Sigmoid colon (tissue), 7 donors: ENCODE measurements around the gene TRANK1. TPM values are rescaled to one million over a fixed set of nuclear protein-coding genes. Genes with fewer than 3 reads are reported as not detected.

Source experiments
- DNase-seq: peaks from one replicate; pipeline ENCODE4 v3.0.0-alpha.2; 2019
- H3K27ac ChIP-seq, 4 donors: fragments of 200-600 bp; sonication (generic); one replicate each; pipeline ENCODE4 v1.5.1; 2016 to 2019; ENCODE audit warnings: mild to moderate bottlenecking in 1 of 4
- H3K27me3 ChIP-seq, 3 donors: fragments of 200-600 bp; sonication (generic); one replicate each; pipeline ENCODE4 v1.5.1; 2019; ENCODE audit warnings: mild to moderate bottlenecking in 1 of 3
- H3K36me3 ChIP-seq, 4 donors: fragments of 200-600 bp; sonication (generic); one replicate each; pipeline ENCODE4 v1.5.1; 2016 to 2019
- H3K4me1 ChIP-seq, 4 donors: fragments of 200-600 bp; sonication (generic); one replicate each; pipeline ENCODE4 v1.5.1; 2017 to 2019
- H3K4me3 ChIP-seq, 4 donors: fragments of 200-600 bp; sonication (generic); one replicate each; pipeline ENCODE4 v1.5.1; 2017 to 2019; ENCODE audit warnings: mild to moderate bottlenecking in 2 of 4, moderate library complexity in 1 of 4
- H3K9me3 ChIP-seq, 4 donors: fragments of 200-600 bp in 3 of 4; sonication (generic) in 3 of 4; one replicate each; pipeline versions ENCODE4 v1.5.1 to v1.6.1; 2013 to 2019
- EP300 ChIP-seq, 4 donors: sonication (generic); formaldehyde crosslinking; IDR thresholded peaks; one replicate each; pipeline ENCODE4 v1.6.1; 2017; ENCODE audit warnings: antibody characterized with exemption in 4 of 4
- POLR2A ChIP-seq, 2 donors: fragments of 450-650 bp; IDR thresholded peaks; one replicate each; pipeline ENCODE4 v1.6.1; 2016; ENCODE audit warnings: antibody characterized with exemption in 2 of 2, mild to moderate bottlenecking in 2 of 2, moderate library complexity in 2 of 2
- POLR2AphosphoS5 ChIP-seq, 4 donors: sonication (generic); formaldehyde crosslinking; IDR thresholded peaks; one replicate each; pipeline ENCODE4 v1.6.1; 2017; ENCODE audit warnings: antibody characterized with exemption in 4 of 4
- WGBS, 2 donors: extraction: QIAGEN DNeasy Blood & Tissue Kit; methylation state at CpG; one replicate each; pipeline ENCODE4 v1.1.7; 2013; 5-methylcytosine and 5-hydroxymethylcytosine counted together
- intact Hi-C: fragments of 100-400 bp; cut with DNase I; formaldehyde crosslinking; loops from one replicate; pipeline ENCODE4 v1.15.1; 2023
- polyA plus RNA-seq, 3 donors: library from polyadenylated mRNA; stranded (reverse); fragments of 200-250 nt; gene quantifications; one replicate each; pipeline ENCODE4 v1.2.3, GENCODE V29; 2013
- total RNA-seq, 4 donors: library from RNA; depleted of rRNA; stranded (reverse); fragments of >200 nt; gene quantifications; one replicate each; pipeline ENCODE4 v1.1.0, GENCODE V29; 2016
- TF ChIP-seq, protein P1 (sequence below), 4 experiments: fragments of 450-650 bp in 3 of 4; fragments of 200-600 bp in 1 of 4; IDR thresholded peaks; one replicate each; pipeline ENCODE4 v1.5.1; 2016 to 2019; ENCODE audit warnings: antibody characterized with exemption in 4 of 4, mild to moderate bottlenecking in 3 of 4, moderate library complexity in 2 of 4
- donor health status: healthy with polysubstance abuse.
- donor health status: Bipolar disorder and iron deficiency.
- donor health status: healthy.

Gene TRANK1
- total and polyA plus RNA-seq, 7 donors = 8.6 to 36.4 (median 21.7) TPM

DNA sequence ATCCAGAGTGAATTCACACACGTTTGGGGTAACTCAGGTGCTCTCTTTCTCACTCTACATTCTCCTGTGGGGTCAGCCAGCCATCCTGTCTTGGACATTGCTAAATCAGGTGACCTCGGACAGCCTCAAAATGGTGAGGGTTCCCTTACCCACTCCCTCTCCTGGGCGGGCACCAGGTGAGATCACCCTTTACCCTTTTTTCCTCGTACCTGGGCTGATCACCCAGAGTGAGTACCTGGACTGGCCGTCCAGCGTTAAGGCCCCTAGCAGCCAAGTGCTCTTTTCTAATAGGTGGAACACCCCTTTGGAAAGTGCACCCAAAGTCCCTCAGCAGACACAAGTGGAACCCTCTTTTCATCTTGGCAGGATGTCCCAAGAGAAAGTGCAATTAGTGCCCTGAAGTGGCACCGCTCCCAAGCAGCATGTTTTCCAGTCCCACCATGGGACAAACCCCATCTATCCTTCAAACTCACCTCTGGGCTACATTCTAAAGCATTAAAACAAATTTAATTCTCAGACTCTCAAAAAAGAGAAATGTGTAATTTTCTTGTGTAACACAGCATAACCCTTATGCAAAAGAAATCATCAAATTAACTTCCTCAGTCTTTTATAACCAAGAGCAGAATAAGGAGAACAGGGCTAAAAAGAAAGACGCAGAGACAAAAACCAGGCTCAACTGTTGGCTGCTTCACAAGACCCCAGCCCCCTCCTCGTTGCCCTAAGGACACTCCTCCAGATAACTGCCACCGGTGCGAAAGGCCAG, 20.7 kb downstream of the TRANK1 start:
- intact Hi-C loops = no loop called here
- Histone ChIP-seq H3K9me3 (no peaks in the 10 kb centered on the region), H3K27ac (no peak overlapping the region), H3K36me3 (no peaks in the 10 kb centered on the region), H3K4me3 (no peak overlapping the region), H3K4me1 (peaks cover 0 to 9% (median 7%) of the 10 kb centered on the region in 4 donors), H3K27me3 (no peaks in the 10 kb centered on the region)
- DNase-seq = no peak
- no peak for TF ChIP-seq POLR2A (IDR thresholded peaks at IDR 0.05)
- no peak for TF ChIP-seq POLR2AphosphoS5 (IDR thresholded peaks at IDR 0.05)
- no peak for TF ChIP-seq EP300 (IDR thresholded peaks at IDR 0.05)
- TF ChIP-seq, protein P1, sequence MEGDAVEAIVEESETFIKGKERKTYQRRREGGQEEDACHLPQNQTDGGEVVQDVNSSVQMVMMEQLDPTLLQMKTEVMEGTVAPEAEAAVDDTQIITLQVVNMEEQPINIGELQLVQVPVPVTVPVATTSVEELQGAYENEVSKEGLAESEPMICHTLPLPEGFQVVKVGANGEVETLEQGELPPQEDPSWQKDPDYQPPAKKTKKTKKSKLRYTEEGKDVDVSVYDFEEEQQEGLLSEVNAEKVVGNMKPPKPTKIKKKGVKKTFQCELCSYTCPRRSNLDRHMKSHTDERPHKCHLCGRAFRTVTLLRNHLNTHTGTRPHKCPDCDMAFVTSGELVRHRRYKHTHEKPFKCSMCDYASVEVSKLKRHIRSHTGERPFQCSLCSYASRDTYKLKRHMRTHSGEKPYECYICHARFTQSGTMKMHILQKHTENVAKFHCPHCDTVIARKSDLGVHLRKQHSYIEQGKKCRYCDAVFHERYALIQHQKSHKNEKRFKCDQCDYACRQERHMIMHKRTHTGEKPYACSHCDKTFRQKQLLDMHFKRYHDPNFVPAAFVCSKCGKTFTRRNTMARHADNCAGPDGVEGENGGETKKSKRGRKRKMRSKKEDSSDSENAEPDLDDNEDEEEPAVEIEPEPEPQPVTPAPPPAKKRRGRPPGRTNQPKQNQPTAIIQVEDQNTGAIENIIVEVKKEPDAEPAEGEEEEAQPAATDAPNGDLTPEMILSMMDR (IDR thresholded peaks at IDR 0.05) = no peak
- 69 to 91% methylated on average over 11 of the region's 11 CpGs for WGBS, 2 donors

DNA sequence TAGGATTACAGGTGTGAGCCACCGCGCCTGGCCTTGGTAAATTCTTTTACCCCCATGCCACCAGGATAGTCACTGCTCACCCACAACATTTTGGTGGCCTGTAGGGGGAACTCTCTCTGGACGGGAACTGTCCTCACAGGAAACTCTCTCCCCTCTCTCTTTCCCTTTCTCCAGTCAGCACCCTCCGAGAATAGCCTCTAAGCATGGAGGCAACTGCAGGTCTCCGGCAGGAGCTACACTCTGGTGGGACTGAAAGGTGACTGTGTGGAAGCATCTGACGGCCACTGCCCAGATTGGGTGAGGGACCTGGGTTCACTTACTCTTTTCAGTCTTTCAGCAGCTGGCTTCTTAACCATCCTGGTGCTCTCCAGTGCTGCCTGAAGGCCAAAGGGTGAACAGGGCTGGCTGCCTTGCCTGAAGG, 21.3 kb downstream of the TRANK1 start:
- Histone ChIP-seq H3K27me3 (no peaks in the 10 kb centered on the region), H3K4me1 (peaks cover 0 to 9% (median 7%) of the 10 kb centered on the region in 4 donors), H3K9me3 (no peaks in the 10 kb centered on the region), H3K27ac (no peak overlapping the region), H3K4me3 (no peak overlapping the region), H3K36me3 (no peaks in the 10 kb centered on the region)
- TF ChIP-seq POLR2A (IDR thresholded peaks at IDR 0.05) (no peak), POLR2AphosphoS5 (IDR thresholded peaks at IDR 0.05) (no peak), EP300 (IDR thresholded peaks at IDR 0.05) (no peak)
- TF ChIP-seq, protein P1 (IDR thresholded peaks at IDR 0.05) = no peak
- no peak for DNase-seq
- intact Hi-C loops = no loop called here
- 68 to 77% methylated on average over 6 of the region's 6 CpGs for WGBS, 2 donors

DNA sequence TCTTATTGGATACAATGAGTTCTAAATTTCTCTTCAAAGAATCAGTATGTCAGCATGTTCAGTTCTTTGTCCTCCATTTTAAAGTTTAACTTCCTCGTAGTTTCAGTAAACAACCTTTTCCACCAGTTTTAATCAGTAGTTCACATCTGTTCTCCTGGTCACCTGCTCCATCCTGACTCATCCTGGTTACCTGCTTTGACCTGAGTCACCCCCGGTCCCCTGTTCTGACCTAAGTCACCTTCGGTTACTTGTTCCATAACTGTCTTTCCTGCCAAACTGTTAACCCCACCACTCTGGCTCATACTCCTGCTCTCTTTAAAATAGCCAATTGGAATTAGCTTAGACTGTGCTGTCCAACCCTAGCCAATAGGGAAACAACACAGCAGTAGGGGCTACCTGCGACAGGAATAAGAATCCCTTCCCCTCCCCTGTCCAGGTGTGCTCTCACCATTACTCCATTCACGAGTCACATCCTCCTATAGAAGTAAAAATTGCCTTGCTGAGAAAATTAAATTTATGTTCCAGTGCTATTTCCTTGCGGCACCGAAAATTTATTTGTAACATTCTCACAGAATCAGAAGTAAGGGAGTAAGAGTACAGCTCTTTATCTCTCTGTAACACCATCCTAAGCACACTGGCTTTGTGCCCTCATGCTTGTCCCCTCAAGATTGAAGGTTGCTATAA, 23.8 kb downstream of the TRANK1 start:
- no peak overlapping the region for H3K27ac ChIP-seq
- peaks cover 0 to 9% (median 7%) of the 10 kb centered on the region in 4 donors for H3K4me1 ChIP-seq
- TF ChIP-seq, protein P1 (IDR thresholded peaks at IDR 0.05) = no peak
- TF ChIP-seq POLR2A (IDR thresholded peaks at IDR 0.05) = no peak
- no peak for TF ChIP-seq EP300 (IDR thresholded peaks at IDR 0.05)
- no peak for TF ChIP-seq POLR2AphosphoS5 (IDR thresholded peaks at IDR 0.05)
- no peaks in the 10 kb centered on the region for H3K36me3 ChIP-seq
- intact Hi-C loops = no loop called here
- H3K4me3 ChIP-seq = no peak overlapping the region
- WGBS, 2 donors = 93 to 94% methylated on average over 7 of the region's 7 CpGs
- no peaks in the 10 kb centered on the region for H3K9me3 ChIP-seq
- DNase-seq = no peak
- H3K27me3 ChIP-seq = no peaks in the 10 kb centered on the region

DNA sequence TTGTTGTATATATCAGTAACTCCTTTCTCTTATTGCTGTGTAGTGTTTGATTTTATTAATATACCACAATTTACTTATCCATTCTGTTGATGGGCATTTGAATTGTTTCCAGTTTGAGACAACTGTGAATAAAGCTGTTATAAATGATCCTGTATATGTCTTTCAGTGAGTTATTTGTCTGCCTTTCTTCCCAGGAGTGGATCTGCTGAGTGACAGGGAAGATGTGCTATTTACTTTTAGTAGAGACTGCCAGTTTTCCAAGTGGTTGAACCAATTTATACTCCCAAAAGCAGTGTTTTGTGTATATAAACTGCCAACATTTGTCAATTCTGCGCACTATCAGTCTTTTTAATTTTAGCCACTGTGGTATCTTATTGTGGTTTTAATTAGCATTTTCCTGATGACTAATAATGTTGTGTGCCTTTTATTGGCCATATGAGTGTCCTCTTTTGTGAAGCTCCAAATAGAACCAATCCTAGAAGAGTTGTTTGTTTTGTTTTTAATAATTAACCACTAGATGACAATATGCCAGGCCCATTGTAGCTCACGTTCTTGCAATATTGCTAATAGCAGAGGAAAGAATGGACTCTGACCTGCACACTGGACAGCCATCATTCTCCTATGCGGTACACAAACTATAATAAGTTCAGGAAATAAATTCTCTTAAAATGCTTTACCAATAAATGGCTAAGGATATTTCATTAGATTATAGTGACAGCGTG, 25.3 kb downstream of the TRANK1 start:
- Histone ChIP-seq H3K4me3 (no peak overlapping the region), H3K9me3 (no peaks in the 10 kb centered on the region), H3K27me3 (no peaks in the 10 kb centered on the region), H3K4me1 (peaks cover 0 to 6% (median 4%) of the 10 kb centered on the region in 4 donors), H3K36me3 (no peaks in the 10 kb centered on the region), H3K27ac (no peak overlapping the region)
- DNase-seq = no peak
- TF ChIP-seq, protein P1 (IDR thresholded peaks at IDR 0.05) = no peak
- TF ChIP-seq POLR2A (IDR thresholded peaks at IDR 0.05) = no peak
- TF ChIP-seq EP300 (IDR thresholded peaks at IDR 0.05) = no peak
- TF ChIP-seq POLR2AphosphoS5 (IDR thresholded peaks at IDR 0.05) = no peak
- WGBS, 2 donors = 34 to 71% methylated on average over 4 of the region's 4 CpGs
- intact Hi-C loops = no loop called here
